ENCODE measurements around the gene IRF2BP2. TPM values are rescaled to one million over a fixed set of nuclear protein-coding genes. Genes with fewer than 3 reads are reported as not detected.
"Not testable (repeated sequence)": the region's sequence is repeated elsewhere in the genome, so short reads cannot be mapped to it uniquely, and the experiment has no call there.

Gene IRF2BP2
- polyA plus RNA-seq, 1 experiment: 20.7 TPM

- H3K36me3 ChIP-seq (ENCODE audit: control insufficient read depth, insufficient read depth, low read length): no peaks in the 10 kb centered on the region
- no peaks in the 10 kb centered on the region for H3K27me3 ChIP-seq (ENCODE audit: control insufficient read depth, insufficient read depth, low read length)
- ChIA-PET POLR2A (no interaction called here), CTCF (no interaction called here)
- TF ChIP-seq, protein P1, sequence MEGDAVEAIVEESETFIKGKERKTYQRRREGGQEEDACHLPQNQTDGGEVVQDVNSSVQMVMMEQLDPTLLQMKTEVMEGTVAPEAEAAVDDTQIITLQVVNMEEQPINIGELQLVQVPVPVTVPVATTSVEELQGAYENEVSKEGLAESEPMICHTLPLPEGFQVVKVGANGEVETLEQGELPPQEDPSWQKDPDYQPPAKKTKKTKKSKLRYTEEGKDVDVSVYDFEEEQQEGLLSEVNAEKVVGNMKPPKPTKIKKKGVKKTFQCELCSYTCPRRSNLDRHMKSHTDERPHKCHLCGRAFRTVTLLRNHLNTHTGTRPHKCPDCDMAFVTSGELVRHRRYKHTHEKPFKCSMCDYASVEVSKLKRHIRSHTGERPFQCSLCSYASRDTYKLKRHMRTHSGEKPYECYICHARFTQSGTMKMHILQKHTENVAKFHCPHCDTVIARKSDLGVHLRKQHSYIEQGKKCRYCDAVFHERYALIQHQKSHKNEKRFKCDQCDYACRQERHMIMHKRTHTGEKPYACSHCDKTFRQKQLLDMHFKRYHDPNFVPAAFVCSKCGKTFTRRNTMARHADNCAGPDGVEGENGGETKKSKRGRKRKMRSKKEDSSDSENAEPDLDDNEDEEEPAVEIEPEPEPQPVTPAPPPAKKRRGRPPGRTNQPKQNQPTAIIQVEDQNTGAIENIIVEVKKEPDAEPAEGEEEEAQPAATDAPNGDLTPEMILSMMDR (IDR thresholded peaks at IDR 0.05; ENCODE audit: insufficient read depth, low read depth, low read length): no peak
- no peak for DNase-seq (ENCODE audit: low read depth)
- no peak overlapping the region for H3K4me3 ChIP-seq (ENCODE audit: low read depth, low read length)
Measured at GRCh38 chr1:234643850-234644134, 33.8 kb upstream of the IRF2BP2 start.

DNA sequence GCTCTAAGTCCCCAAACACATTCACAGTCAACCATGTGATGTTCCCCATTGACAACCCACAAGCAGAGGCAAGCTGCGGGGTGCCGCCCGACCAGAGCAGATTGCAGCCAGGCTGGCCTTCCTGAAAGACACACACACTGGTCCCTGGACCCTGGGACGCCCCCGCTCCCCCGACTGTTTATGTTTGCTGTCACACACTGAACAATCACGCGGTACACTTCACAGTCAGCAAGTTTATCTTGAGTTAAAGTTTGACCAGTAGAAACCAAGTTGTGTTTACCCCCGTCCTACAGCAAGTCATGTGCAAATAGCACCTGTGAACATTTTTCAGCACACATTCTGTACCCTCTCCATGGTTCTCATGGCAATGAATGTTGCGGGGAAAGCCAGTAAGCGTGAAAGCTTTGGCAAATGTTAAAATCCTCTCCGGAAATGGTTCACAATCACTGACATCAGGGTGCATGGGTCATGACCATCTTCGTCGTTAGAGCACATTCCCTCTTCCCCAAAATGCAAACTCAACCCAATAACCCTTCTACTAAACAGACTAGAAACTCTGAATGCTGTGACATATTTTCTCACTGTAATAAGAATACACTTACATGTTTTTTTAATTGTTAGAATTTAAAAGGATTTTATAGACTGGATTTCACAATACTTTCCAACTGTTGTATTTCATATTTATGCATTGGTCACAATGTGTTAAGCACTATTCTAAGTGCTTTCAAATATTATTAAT, 33.3 kb upstream of the IRF2BP2 start:
- H3K4me3 ChIP-seq (ENCODE audit: low read depth, low read length): no peak overlapping the region
- ChIA-PET CTCF (no interaction called here), POLR2A (no interaction called here)
- TF ChIP-seq, protein P1 (IDR thresholded peaks at IDR 0.05; ENCODE audit: insufficient read depth, low read depth, low read length): no peak
- H3K27me3 ChIP-seq (ENCODE audit: control insufficient read depth, insufficient read depth, low read length): no peaks in the 10 kb centered on the region
- H3K36me3 ChIP-seq (ENCODE audit: control insufficient read depth, insufficient read depth, low read length): no peaks in the 10 kb centered on the region
- DNase-seq (ENCODE audit: low read depth): no peak

DNA sequence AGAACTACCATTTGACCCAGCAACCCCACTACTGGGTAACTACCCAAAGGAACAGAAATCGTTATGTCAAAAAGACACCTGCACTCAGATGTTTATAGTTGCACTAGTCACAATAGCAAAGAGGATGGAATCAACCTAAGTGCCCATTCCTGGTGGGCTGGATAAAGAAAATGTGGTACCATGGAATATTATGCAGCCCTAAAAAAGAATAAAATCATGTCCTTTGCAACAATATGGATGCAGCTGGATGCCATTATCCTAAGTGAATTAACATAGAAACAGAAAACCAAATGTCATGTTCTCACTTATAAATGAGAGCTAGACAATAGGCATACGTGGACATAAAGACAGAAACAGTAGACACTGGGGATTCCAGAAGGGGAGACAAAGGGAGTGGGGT, 32.5 kb upstream of the IRF2BP2 start:
- TF ChIP-seq, protein P1 (IDR thresholded peaks at IDR 0.05; ENCODE audit: insufficient read depth, low read depth, low read length): no peak
- POLR2A ChIA-PET: no interaction called here
- DNase-seq (ENCODE audit: low read depth): no peak
- Histone ChIP-seq H3K4me3 (ENCODE audit: low read depth, low read length) (no peak overlapping the region), H3K36me3 (ENCODE audit: control insufficient read depth, insufficient read depth, low read length) (no peaks in the 10 kb centered on the region), H3K27me3 (ENCODE audit: control insufficient read depth, insufficient read depth, low read length) (no peaks in the 10 kb centered on the region)
- CTCF ChIA-PET: no interaction called here

DNA sequence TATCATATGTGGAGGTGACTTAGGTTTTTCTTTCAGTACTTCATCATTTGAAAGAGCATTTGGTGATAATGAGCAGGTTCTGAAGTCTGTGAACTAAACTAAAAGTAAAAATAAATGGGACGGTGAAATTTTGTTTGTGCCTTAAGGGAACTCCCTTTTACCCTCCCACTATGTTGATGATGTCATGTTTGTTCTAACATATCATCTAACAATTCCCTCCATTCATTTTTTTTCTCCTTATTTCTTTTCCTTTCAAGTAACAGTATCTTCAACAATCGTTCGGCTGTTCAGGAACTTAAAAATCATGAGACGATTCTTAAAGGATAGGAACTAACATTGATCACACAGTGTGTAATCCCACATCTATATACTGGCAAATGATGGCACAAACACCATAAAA, 30.0 kb upstream of the IRF2BP2 start:
- Histone ChIP-seq H3K27me3 (ENCODE audit: control insufficient read depth, insufficient read depth, low read length) (no peaks in the 10 kb centered on the region), H3K4me3 (ENCODE audit: low read depth, low read length) (no peak overlapping the region), H3K36me3 (ENCODE audit: control insufficient read depth, insufficient read depth, low read length) (no peaks in the 10 kb centered on the region)
- ChIA-PET CTCF (no interaction called here), POLR2A (no interaction called here)
- TF ChIP-seq, protein P1 (IDR thresholded peaks at IDR 0.05; ENCODE audit: insufficient read depth, low read depth, low read length): no peak
- no peak for DNase-seq (ENCODE audit: low read depth)

GRCh38 chr1:234638832-234639799, 29.1 kb upstream of the IRF2BP2 start:
- no peak for DNase-seq (ENCODE audit: low read depth)
- Histone ChIP-seq H3K36me3 (ENCODE audit: control insufficient read depth, insufficient read depth, low read length) (no peaks in the 10 kb centered on the region), H3K27me3 (ENCODE audit: control insufficient read depth, insufficient read depth, low read length) (no peaks in the 10 kb centered on the region), H3K4me3 (ENCODE audit: low read depth, low read length) (no peak overlapping the region)
- POLR2A ChIA-PET: no interaction called here
- CTCF ChIA-PET: no interaction called here
- TF ChIP-seq, protein P1 (IDR thresholded peaks at IDR 0.05; ENCODE audit: insufficient read depth, low read depth, low read length): no peak

DNA sequence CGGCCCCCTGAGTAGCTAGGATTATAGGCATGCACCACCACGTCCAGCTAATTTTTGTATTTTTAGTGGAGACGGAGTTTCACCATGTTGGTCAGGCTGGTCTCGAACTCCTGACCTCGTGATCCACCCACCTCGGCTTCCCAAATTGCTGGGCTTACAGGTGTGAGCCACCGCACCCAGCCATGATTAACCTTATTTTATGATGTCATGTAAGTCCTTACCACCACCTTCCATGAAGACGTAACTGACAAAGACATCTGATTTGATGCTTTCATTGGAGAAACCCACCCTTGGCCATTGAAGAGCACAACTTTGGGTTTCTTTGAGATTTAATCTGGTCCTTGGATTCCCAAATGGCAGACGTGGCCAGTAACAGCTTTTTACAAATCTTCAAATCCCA, 24.9 kb upstream of the IRF2BP2 start:
- H3K36me3 ChIP-seq (ENCODE audit: control insufficient read depth, insufficient read depth, low read length); H3K27me3 ChIP-seq (ENCODE audit: control insufficient read depth, insufficient read depth, low read length); DNase-seq (ENCODE audit: low read depth); POLR2A ChIA-PET; H3K4me3 ChIP-seq (ENCODE audit: low read depth, low read length): not testable (repeated sequence)
- CTCF ChIA-PET: interaction anchor here (0.7 kb wide), 1 partner anchor 324 kb away, joined by 4 read pairs; no protein-coding TSS in a partner anchor

Measured in BJ (cell line).